ENCODE data around the gene EME1.

DNA sequence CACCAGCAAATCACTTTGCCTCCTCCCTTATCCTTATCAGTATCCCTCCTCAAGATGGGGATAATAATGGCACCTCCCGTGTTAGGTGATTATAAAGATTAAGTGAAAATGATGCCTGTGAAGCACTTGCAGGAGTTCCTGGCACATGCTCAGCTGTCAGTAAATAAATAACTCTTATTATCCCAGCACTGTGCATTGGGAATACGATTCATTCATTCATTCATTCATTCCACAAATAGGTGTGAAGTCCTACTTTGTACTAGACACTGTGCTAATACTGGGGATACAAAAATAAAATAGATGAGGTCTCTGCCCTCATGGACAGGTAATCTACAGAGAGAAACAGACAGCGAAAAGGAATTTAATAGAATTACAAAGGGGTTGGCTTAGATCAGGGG is 25.1 kb upstream of the EME1 start:
- TF ChIP-seq POLR2AphosphoS5 (IDR thresholded peaks at IDR 0.05), result no peak
- no peak for TF ChIP-seq EP300 (IDR thresholded peaks at IDR 0.05)
- TF ChIP-seq, protein P1, sequence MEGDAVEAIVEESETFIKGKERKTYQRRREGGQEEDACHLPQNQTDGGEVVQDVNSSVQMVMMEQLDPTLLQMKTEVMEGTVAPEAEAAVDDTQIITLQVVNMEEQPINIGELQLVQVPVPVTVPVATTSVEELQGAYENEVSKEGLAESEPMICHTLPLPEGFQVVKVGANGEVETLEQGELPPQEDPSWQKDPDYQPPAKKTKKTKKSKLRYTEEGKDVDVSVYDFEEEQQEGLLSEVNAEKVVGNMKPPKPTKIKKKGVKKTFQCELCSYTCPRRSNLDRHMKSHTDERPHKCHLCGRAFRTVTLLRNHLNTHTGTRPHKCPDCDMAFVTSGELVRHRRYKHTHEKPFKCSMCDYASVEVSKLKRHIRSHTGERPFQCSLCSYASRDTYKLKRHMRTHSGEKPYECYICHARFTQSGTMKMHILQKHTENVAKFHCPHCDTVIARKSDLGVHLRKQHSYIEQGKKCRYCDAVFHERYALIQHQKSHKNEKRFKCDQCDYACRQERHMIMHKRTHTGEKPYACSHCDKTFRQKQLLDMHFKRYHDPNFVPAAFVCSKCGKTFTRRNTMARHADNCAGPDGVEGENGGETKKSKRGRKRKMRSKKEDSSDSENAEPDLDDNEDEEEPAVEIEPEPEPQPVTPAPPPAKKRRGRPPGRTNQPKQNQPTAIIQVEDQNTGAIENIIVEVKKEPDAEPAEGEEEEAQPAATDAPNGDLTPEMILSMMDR (IDR thresholded peaks at IDR 0.05), result no peak

Data from upper lobe of left lung (tissue), 4 donors.